Hippocampal formation (tissue), 2 donors: Measurements from ENCODE around the gene MIOS.

Experiments
- DNase-seq, 2 donors: peaks; one replicate each; lab custom pipeline; 2025; lab: John Stamatoyannopoulos, UW

MIOS gene

GRCh38 chr7:7583731-7584130 lies 17.0 kb downstream of the MIOS start:
- DNase-seq = no peak

DNA sequence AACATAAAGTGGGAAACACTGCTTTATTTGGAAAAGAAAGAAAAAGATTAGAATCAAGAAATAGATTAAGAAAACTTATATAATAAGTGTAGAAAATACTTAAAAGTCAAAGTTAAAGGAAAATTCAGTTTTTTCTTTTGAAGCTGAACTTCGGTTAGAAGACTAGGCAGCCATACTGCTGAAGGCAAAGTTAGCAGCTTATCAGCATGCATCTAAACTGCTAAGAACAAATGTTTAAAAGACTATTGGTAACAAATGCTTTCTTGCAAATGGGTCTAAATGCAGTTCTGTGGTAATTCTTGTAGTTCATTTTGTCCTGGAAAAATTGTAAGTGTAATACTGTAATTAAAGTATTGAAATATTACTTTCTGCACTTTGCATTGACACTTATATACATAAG lies 18.0 kb downstream of the MIOS start:
- no peak for DNase-seq

DNA sequence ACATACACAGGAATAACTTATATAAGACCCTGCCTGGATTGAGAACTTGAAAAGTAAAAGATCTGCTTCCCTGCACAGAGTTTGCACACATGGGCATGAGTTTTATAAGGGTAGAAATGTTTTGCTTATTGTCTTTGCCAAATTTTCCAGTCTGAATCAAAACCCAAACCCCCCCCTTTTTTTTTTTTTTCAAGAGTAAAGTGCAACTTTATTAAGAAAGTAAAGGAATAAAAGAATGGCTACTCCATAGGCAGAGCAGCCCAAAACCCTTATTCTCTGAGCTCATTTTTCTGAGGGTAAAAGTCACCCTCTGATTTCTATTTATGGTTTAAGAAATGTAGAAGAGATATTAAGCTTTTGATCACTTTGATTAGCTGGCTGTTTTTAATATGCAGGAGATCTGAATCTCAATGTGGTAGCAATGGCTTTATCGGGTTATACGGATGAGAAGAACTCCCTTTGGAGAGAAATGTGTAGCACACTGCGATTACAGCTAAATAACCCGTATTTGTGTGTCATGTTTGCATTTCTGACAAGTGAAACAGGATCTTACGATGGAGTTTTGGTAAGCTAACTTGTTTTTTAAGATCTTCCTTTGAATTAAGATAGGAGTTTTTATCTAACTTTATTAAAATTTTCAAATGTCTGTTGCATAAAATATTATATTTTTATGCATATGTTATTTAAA lies 18.7 kb downstream of the MIOS start:
- no peak for DNase-seq

DNA sequence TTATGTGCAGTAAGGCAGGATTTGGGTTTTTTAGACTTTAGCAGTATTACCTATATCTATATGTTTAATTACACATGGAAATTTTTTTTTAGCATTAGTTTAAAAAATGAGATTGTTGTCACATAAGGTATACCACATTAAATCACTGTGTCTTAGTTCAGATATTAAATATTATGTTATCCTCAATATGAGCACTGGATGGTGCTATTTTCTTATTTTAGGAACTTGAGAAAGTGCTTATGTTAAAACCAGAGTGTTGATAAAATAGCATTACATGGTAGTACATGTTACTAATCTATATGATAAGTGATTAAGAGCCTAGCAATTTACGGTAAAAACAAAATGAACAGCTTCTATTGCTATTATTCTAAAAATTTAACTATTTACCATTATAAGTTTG lies 28.8 kb downstream of the MIOS start:
- DNase-seq = peak in 1 of 2 donors; percentile 18

DNA sequence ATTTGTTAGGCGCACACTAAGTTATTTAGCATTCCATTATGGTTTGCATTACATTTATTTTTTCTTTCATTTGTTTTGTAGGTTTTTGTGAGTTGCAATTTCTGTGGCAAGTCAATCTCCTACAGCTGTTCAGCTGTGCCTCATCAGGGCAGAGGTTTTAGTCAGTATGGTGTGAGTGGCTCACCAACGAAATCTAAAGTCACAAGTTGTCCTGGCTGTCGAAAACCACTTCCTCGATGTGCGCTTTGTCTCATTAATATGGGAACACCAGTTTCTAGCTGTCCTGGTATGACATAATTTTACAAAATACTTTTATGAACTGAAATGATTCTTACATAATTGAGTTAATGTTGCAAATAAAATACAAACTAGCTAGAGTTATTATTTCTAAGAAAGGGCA lies 29.5 kb downstream of the MIOS start:
- DNase-seq = no peak

GRCh38 chr7:7607010-7607409 lies 40.3 kb downstream of the MIOS start:
- no peak for DNase-seq

GRCh38 chr7:7609330-7609729 lies 42.6 kb downstream of the MIOS start:
- no peak for DNase-seq

- DNase-seq = no peak
These were observed 45.8 kb downstream of the MIOS start for GRCh38 chr7:7612519-7612918.

DNA sequence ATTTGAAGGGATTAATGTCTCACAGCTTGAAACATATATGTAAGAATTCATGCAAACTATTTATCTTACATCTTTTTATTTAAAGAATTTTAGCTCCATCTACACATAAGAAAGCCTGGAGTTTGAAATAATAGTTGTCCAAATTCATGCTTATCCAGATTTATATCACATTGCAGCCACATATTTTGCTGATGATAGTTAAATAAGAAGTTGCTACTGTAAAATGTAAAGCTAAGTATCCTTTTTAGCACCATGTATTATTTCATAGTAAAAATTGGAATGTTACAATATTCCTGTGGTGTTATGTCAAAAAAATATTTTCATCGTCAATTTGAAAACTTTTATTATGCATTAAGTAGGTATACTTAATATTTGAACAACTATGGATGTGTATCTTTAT lies 46.5 kb downstream of the MIOS start:
- no peak for DNase-seq

DNA sequence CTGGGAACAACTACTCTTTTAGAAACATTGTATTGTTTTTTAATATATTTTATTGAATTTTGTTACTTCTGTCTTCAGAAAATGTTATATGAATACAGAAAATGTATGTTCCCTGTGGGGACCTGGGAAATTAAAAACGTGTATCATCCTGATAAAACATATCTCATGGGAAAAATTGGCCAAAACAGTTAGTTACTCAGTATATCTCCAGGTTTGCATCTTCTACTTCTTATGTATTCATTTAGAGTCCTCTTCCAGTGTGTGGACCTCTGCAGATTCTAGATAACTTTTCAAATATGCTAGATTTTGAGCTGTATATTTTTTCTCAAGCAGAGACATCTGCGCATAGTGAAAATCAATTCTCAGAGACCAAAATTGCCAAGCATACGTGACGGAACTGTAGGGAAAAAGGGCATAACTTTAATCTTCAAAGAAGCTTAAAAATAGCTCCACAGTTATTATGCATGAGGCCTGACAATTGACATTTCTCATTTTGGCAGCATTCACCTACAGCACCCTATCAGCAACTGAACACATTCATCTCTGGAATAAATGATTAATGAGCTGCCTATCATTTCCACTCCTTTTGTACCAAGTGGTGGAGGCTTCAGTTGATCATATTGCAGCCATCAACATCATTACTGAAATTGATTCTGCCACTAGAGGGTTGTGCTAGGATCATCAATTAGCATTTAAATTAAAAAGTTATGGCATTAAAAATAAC lies 47.5 kb downstream of the MIOS start:
- no peak for DNase-seq

GRCh38 chr7:7617550-7617949 lies 50.9 kb downstream of the MIOS start:
- DNase-seq = no peak

- no peak for DNase-seq
These were observed 51.7 kb downstream of the MIOS start for GRCh38 chr7:7618410-7618809.

DNA sequence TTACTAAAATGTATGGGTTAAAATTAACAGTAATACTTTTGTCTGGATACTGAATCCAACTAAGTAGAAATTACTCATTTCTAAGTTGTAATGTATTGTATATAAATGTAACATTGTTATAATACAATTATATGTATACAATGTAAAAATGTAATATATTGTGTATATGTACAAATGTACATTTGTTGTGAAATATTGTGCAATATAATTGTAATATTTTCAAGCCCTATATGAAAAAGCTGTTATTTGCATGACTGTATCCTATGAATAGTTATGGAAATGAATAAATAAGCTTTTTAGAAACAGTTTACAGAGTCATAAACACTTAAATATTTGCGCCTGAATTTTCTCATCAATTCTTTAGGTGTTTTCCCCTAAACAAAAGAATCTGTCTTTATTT lies 53.6 kb downstream of the MIOS start:
- no peak for DNase-seq

DNA sequence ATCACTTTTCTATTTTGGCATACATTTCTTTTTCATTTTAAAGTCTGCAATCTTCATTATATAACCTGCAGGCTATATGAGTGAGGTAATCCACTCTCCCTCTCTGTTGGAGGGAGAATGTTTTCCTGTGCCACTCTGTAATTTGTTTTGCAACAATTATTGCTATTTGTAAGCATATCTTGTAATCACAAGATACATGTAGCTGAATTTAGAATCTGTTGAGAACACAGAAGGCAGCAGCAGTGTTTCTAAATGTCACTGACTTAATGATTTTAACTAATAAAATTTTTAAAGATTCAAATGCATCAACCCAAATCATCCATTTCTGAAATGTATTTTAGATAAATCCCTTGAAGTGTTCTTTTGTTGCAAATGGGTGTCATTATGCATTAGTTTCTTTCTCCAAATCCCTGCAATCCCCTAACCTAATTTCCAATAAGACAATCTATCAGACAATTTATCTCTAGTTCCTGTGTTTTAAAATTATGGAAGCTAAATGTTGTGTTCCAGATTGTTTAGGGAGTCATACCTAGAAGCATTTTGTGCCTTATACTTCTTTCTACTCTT lies 54.0 kb downstream of the MIOS start:
- no peak for DNase-seq

GRCh38 chr7:7628476-7628875 lies 61.8 kb downstream of the MIOS start:
- DNase-seq = no peak

- no peak for DNase-seq
These were observed 64.1 kb downstream of the MIOS start for GRCh38 chr7:7630626-7631329.

DNA sequence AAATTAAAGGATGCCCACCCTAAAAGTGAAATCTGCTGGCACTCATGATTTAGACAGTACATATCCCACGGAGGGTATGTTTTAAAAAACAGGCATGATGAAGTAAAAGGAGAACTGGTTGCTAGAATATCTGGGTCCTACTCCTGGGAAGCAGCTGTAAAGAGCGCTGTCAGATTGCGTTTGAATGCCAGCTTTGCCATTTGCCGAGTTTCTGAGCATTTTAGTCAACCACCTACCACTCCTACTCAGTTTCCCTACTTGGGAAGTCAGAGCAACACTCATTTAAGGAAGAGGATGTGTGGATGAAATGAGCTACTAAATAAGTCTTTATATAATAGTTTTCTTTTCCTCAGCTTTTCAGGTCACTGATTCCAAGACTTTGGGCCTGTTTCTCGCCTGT lies 72.7 kb downstream of the MIOS start:
- DNase-seq = no peak

GRCh38 chr7:7639847-7640220 lies 73.2 kb downstream of the MIOS start:
- peak in 1 of 2 donors; percentile 39 for DNase-seq

- DNase-seq = peak; percentile 97 to 99
These were observed 73.8 kb downstream of the MIOS start, which contains the start of gene UMAD1 for GRCh38 chr7:7640221-7641128. UMAD1 (plus strand) TSS chr7:7640752; CDS start chr7:7673372, 32,620 bp downstream.

GRCh38 chr7:7641129-7641663 lies 74.5 kb downstream of the MIOS start:
- no peak for DNase-seq

DNA sequence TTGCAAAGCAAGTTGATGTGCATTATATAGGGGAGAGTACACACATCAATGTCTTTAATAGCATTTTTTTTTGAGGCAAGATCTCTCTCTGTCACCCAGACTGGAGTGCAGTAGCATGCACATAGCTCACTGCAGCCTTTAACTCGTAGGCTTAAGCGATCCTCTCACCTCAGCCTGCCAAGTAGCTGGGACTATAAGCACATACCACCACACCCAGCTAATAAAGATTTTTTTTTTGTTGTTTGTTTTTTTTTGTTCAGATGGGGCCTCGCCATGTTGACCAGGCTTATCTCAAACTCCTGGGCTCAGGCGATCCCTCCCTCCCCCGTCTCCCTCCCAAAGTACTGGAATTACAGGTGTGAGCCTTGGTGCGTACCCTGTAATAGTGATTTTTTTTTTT lies 75.4 kb downstream of the MIOS start:
- DNase-seq = no peak
